AG09309 (cell line): ENCODE results near the gene PIAS2.
"Not testable (repeated sequence)": the region's sequence is repeated elsewhere in the genome, so short reads cannot be mapped to it uniquely, and the experiment has no call there.

Source experiments
- DNase-seq: peaks from one replicate; pipeline ENCODE4 v3.0.0-alpha.2; 2010; ENCODE audit warnings: low read depth
- H3K4me3 ChIP-seq: 2 replicates; pipeline ENCODE4 v1.5.1; 2011; ENCODE audit warnings: mild to moderate bottlenecking, low read depth, low read length, moderate library complexity; ENCODE audit not compliant: control insufficient read depth
- CTCF ChIP-seq: IDR thresholded peaks from 2 replicates; pipeline ENCODE4 v1.5.1; 2011; ENCODE audit warnings: mild to moderate bottlenecking, low read depth, low read length, inconsistent platforms; ENCODE audit not compliant: insufficient read depth, control insufficient read depth; ENCODE audit errors: missing control alignments

PIAS2 gene

GRCh38 chr18:46809145-46809544 lies 108.2 kb downstream of the PIAS2 start:
- DNase-seq, result no peak
- no peak for TF ChIP-seq CTCF
- no peak overlapping the region for H3K4me3 ChIP-seq

DNA sequence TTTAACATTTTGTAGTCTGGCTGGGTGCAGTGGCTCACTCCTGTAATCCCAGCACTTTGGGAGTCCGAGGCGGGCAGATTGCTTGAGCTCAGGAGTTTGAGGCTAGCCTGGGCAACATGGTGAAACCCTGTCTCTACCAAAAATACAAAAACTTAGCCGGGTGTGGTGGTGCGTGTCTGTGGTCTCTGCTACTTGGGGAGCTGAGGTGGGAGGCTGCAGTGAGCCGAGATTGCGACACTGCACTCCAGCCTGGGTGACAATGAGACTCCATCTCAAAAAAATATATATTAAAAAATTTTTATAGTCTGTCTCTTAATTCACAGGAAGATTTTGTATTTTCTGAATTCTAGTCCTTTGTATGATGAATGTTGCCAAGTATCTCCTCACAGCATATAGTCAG lies 121.4 kb downstream of the PIAS2 start:
- not testable (repeated sequence) for DNase-seq, H3K4me3 ChIP-seq

GRCh38 chr18:46794607-46795006 lies 122.7 kb downstream of the PIAS2 start:
- TF ChIP-seq CTCF, result no peak
- DNase-seq, result no peak
- no peak overlapping the region for H3K4me3 ChIP-seq

DNA sequence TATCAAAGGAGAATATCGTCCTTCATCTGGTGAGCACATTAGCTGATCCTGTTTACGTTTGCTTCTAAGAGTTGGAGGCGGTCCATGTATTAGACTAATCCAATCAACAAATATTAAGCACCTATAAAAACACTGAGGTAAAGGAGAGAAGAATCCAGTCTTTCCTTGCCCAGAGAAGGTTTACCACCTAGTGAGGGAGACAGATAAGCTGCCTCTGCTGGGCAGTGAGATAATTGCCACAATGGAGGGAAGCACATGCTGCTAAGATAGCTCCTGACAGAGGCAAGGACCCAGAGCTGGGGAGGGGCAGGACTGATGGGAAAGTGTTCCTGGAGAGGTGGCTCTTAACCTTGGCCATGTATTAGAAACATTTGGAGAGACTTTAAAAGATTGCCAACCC lies 123.7 kb downstream of the PIAS2 start:
- no peak for TF ChIP-seq CTCF
- H3K4me3 ChIP-seq, result no peak overlapping the region
- DNase-seq, result no peak

GRCh38 chr18:46789088-46789487 lies 128.2 kb downstream of the PIAS2 start:
- no peak overlapping the region for H3K4me3 ChIP-seq
- DNase-seq, result no peak
- no peak for TF ChIP-seq CTCF

DNA sequence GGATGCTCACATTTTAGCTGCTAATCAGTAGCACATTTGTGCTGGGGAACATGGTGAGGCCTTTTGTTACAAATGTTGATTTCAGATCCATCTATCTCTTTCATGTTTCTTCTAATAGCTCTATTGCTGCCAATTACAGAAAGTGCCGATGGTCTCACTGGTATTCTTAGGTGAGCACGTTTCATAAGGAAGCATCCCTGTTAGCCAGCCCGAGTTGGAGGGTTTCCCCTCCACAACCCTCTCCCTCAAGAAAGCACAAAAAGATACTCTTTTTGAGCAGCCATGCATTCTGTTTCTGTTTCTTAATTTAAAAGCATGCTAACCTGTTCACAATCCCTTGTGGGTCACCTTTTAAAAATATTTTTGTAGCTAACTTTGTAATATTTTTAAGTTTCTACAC lies 129.6 kb downstream of the PIAS2 start:
- DNase-seq, result no peak

DNA sequence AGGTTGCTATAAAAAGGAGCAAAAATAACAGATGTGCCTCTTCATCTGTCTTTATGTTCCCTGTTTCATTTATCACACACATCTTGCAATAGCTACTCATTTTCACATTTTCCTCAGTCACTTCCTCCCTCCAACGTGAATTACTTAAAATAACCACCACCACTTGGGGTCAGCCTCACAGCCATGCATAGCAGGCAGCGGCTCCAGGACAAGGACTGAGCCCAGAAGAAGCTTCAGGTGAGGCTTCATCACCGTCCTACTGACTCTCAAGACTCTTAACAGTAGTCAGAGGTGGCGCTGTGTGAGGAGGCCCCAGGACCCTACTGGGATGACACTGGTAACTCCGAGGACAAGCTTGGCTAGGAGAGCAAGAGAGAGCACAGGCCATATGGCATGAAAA lies 144.9 kb downstream of the PIAS2 start:
- no peak overlapping the region for H3K4me3 ChIP-seq
- DNase-seq, result no peak
- no peak for TF ChIP-seq CTCF

More for the DNA sequence above, 129.6 kb downstream of the PIAS2 start:
- no peak overlapping the region for H3K4me3 ChIP-seq
- no peak for TF ChIP-seq CTCF

DNA sequence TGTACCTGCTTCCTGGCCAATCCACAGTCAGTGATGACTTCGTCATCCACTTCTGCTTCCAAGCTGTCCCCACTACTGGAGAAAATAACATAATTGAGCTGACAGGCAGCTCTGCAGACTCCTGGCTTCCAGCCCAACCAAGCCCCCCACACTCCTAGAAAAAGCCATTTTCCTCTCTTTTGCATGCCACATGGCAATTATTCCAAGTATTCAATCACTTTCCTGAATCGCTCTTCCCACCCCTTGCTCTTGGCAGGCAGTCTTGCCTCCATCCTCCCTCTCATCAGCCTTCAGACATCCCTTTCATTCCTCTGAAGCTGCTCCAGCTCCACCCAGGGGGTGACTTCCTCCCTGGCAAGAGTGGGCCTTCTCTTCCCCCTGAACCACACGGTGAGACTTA lies 146.2 kb downstream of the PIAS2 start:
- DNase-seq, result no peak
- H3K4me3 ChIP-seq, result no peak overlapping the region
- no peak for TF ChIP-seq CTCF
